Measurements from ENCODE around the gene ENAM. TPM values are rescaled to one million over a fixed set of nuclear protein-coding genes. Genes with fewer than 3 reads are reported as not detected.

Gene ENAM
- total RNA-seq, 1 donor from 2014 or later, result 0.61 TPM

DNA sequence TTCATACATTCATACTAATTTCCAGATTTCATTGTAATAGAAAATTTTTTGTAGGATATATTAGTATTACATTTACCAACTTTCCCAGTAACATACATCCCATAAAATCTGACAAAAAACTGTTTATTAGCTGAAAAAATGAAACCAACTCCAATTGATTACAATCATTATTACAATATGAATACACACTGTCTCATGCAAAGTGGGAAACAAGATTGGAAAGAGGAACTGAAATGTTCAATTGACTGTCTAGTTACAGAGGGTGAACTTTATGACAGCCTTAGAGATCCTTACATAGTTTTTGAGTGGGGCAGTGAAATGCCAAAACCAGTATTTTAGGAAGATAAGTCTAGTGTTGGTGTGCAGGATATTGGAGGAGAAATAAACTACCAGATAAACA lies 38.8 kb upstream of the ENAM start:
- Histone ChIP-seq H3K9me3 (no peaks in the 10 kb centered on the region), H3K4me3 (no peak overlapping the region), H3K4me1 (no peaks in the 10 kb centered on the region), H3K36me3 (no peaks in the 10 kb centered on the region), H3K27me3 (no peaks in the 10 kb centered on the region), H3K27ac (no peak overlapping the region)
- ATAC-seq, result no peak
- TF ChIP-seq, protein P1, sequence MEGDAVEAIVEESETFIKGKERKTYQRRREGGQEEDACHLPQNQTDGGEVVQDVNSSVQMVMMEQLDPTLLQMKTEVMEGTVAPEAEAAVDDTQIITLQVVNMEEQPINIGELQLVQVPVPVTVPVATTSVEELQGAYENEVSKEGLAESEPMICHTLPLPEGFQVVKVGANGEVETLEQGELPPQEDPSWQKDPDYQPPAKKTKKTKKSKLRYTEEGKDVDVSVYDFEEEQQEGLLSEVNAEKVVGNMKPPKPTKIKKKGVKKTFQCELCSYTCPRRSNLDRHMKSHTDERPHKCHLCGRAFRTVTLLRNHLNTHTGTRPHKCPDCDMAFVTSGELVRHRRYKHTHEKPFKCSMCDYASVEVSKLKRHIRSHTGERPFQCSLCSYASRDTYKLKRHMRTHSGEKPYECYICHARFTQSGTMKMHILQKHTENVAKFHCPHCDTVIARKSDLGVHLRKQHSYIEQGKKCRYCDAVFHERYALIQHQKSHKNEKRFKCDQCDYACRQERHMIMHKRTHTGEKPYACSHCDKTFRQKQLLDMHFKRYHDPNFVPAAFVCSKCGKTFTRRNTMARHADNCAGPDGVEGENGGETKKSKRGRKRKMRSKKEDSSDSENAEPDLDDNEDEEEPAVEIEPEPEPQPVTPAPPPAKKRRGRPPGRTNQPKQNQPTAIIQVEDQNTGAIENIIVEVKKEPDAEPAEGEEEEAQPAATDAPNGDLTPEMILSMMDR (IDR thresholded peaks at IDR 0.05), result no peak
- DNase-seq, result no peak
- intact Hi-C loops (cut with DNase I), result no loop called here

DNA sequence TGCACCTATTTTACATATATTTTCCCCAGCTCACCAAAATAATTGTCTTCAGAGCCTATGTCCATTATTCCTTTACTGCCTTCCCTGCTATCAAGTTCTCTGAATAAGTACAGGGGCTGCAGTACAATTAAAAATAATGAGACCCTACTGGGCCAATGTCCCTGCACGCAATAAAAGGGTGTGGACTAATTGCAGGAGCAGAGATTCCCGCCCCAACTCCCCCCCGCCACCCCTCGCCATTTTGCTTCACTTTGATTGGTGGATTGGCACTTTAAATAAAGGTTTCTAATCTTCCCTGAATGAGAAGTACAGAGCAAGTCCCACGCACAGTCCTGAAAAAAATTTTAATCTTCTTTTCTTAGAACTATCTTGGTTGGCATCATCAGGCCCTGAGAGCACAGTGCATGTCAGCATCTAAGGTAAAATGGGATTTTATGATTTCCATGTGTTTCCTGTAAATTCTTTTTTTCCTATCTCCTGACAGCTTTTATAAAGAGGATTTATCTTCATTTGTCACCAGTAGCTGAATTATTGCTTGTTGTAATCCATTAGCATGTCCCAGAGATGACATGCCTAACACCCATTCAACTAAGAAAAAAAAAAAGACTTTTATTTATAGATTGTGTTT lies 36.5 kb upstream of the ENAM start, which contains the start of gene AMBN:
AMBN (plus strand) TSS at position 302 of the 628 bp plus-strand sequence; CDS start at position 405, 103 bp downstream.
- Histone ChIP-seq H3K4me3 (no peak within 1 kb of the TSS), H3K36me3 (no peaks in the 10 kb centered on the region), H3K27me3 (no peaks in the 10 kb centered on the region), H3K27ac (no peak within 1 kb of the TSS), H3K9me3 (no peaks in the 10 kb centered on the region), H3K4me1 (no peaks in the 10 kb centered on the region)
- DNase-seq (no peak), ATAC-seq (no peak)
- intact Hi-C loops (cut with DNase I), result no loop called here
- TF ChIP-seq, protein P1 (IDR thresholded peaks at IDR 0.05), result no peak

DNA sequence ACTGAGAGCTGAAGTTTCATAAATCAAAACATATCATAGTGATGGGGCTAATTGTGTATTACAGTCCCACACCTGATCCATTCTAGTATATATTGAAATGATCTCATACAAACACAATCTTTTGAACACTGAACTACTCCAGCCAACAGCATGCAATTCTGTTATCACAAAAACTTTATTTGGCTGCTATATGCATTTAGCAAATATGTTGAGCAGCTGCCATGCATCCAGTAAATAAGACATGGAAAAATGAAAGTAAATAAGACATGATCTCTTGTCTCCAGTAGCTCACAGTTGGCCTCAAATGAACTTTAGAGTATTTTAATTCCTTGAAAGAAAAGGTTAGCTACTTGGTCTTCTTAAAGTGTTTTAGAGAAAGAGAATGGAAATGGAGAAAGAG lies 34.3 kb upstream of the ENAM start:
- H3K4me3 ChIP-seq, result no peak overlapping the region
- H3K9me3 ChIP-seq, result no peaks in the 10 kb centered on the region
- no peaks in the 10 kb centered on the region for H3K4me1 ChIP-seq
- no peaks in the 10 kb centered on the region for H3K27me3 ChIP-seq
- H3K36me3 ChIP-seq, result no peaks in the 10 kb centered on the region
- H3K27ac ChIP-seq, result no peak overlapping the region
- intact Hi-C loops (cut with DNase I), result no loop called here
- DNase-seq (no peak), ATAC-seq (no peak)
- TF ChIP-seq, protein P1 (IDR thresholded peaks at IDR 0.05), result no peak

DNA sequence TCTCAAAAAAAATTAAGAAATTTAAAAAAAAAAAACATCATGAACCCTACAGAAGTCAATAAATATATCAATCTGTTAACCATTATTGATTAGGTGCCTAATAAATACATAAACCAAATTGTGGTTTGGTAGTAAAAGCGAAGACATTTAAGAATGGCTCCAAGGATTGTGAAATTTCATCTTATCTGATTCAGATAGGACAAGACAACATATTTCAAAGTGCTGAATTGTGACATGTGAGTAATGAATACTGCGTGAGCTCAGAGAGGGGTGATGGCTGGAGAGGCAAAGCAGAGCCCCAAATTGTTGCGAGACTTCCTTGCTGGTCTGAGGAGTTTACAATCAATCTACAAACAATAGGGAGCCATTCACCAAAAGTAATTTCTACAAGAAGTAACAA lies 28.2 kb upstream of the ENAM start:
- intact Hi-C loops (cut with DNase I), result no loop called here

DNA sequence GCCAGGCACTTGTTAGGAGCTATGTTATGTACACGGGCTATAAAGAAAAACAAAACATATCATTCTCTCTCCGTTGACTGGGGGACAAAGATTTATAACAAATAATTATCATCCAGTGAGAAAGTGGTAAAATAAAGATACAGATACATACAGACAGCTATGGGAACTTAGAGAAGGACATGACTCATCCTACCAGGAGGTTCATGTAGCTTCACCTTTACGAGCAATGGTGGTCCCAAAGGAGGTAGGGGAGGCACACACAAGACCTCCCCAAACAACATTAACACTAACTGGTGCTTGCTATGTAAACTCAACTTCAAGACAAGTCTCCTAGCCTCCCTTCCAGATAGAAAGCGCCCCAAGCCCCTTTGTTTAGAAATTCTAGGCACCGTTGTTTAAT lies 27.6 kb upstream of the ENAM start:
- TF ChIP-seq, protein P1 (IDR thresholded peaks at IDR 0.05), result no peak
- no peak for DNase-seq
- intact Hi-C loops (cut with DNase I), result no loop called here
- Histone ChIP-seq H3K4me1 (no peaks in the 10 kb centered on the region), H3K36me3 (no peaks in the 10 kb centered on the region), H3K9me3 (no peaks in the 10 kb centered on the region), H3K27ac (no peak overlapping the region), H3K4me3 (no peak overlapping the region), H3K27me3 (no peaks in the 10 kb centered on the region)
- ATAC-seq, result no peak

More for the DNA sequence above, 28.2 kb upstream of the ENAM start:
- no peaks in the 10 kb centered on the region for H3K27me3 ChIP-seq
- ATAC-seq, result no peak
- no peaks in the 10 kb centered on the region for H3K4me1 ChIP-seq
- H3K27ac ChIP-seq, result no peak overlapping the region
- no peaks in the 10 kb centered on the region for H3K9me3 ChIP-seq
- DNase-seq, result no peak
- TF ChIP-seq, protein P1 (IDR thresholded peaks at IDR 0.05), result no peak
- no peak overlapping the region for H3K4me3 ChIP-seq
- H3K36me3 ChIP-seq, result no peaks in the 10 kb centered on the region

All from upper lobe of right lung (tissue), 1 donor.